GM23248 (cell line): ENCODE measurements around the gene LCORL. TPM values are rescaled to one million over a fixed set of nuclear protein-coding genes. Genes with fewer than 3 reads are reported as not detected.
A peak's percentile ranks its signal among the peaks of the same experiment; 100 is the strongest.

Source experiments
- DNase-seq: peaks from one replicate; pipeline ENCODE4 v3.0.0-alpha.2; 2015
- H2AFZ ChIP-seq: fragments of 200-600 bp; sonication (generic); 2 replicates; pipeline ENCODE4 v1.6.1; 2016; ENCODE audit warnings: antibody characterized with exemption
- H3F3A ChIP-seq: fragments of 200-600 bp; sonication (generic); 2 replicates; pipeline ENCODE4 v1.6.1; 2016; ENCODE audit warnings: mild to moderate bottlenecking, antibody characterized with exemption, mixed run types; ENCODE audit not compliant: insufficient read depth
- H3K27ac ChIP-seq: fragments of 200-600 bp; sonication (generic); 2 replicates; pipeline ENCODE4 v1.5.1; 2016; ENCODE audit warnings: mild to moderate bottlenecking
- H3K27me3 ChIP-seq: fragments of 200-600 bp; sonication (generic); replicated peaks from 2 replicates; pipeline ENCODE4 v1.6.1; 2016; ENCODE audit warnings: mild to moderate bottlenecking; ENCODE audit not compliant: insufficient read depth
- H3K36me3 ChIP-seq: fragments of 200-600 bp; sonication (generic); 2 replicates; pipeline ENCODE4 v1.6.1; 2016; ENCODE audit warnings: low read depth, mild to moderate bottlenecking
- H3K4me1 ChIP-seq: fragments of 200-600 bp; sonication (generic); 2 replicates; pipeline ENCODE4 v1.6.1; 2016; ENCODE audit warnings: mild to moderate bottlenecking; ENCODE audit not compliant: insufficient read depth
- H3K4me2 ChIP-seq: fragments of 200-600 bp; sonication (generic); one replicate; pipeline ENCODE4 v1.6.1; 2016; ENCODE audit warnings: mild to moderate bottlenecking; ENCODE audit not compliant: unreplicated experiment
- H3K4me3 ChIP-seq: fragments of 200-600 bp; sonication (generic); 2 replicates; pipeline ENCODE4 v1.5.1; 2016; ENCODE audit warnings: mild to moderate bottlenecking
- H3K79me2 ChIP-seq: fragments of 200-600 bp; sonication (generic); 2 replicates; pipeline ENCODE4 v1.6.1; 2016; ENCODE audit warnings: mild to moderate bottlenecking; ENCODE audit not compliant: insufficient read depth
- H3K9ac ChIP-seq: fragments of 200-600 bp; sonication (generic); 2 replicates; pipeline ENCODE4 v1.6.1; 2016; ENCODE audit warnings: mild to moderate bottlenecking
- H3K9me2 ChIP-seq: fragments of 200-600 bp; sonication (generic); 2 replicates; pipeline ENCODE4 v1.6.1; 2016; ENCODE audit warnings: mixed run types, mild to moderate bottlenecking, moderate library complexity; ENCODE audit not compliant: insufficient read depth
- H3K9me3 ChIP-seq: fragments of 200-600 bp; sonication (generic); one replicate; pipeline ENCODE4 v1.6.1; 2017; ENCODE audit warnings: low read depth
- H4K20me1 ChIP-seq: fragments of 200-600 bp; sonication (generic); 2 replicates; pipeline ENCODE4 v1.6.0; 2016; ENCODE audit not compliant: insufficient read depth
- EZH2 ChIP-seq: fragments of 200-600 bp; sonication (generic); IDR thresholded peaks from 2 replicates; pipeline ENCODE4 v1.6.1; 2018; ENCODE audit warnings: antibody characterized with exemption, mild to moderate bottlenecking; ENCODE audit not compliant: insufficient read depth, poor library complexity, severe bottlenecking
- EZH2phosphoT487 ChIP-seq: fragments of 200-600 bp; sonication (generic); IDR thresholded peaks from 2 replicates; pipeline ENCODE4 v1.6.1; 2018; ENCODE audit warnings: antibody characterized with exemption, moderate library complexity, mild to moderate bottlenecking, low read depth; ENCODE audit not compliant: insufficient read depth
- WGBS, 2 experiments: methylation state at CpG; one replicate each; pipeline ENCODE4 v1.1.6; 2015 to 2017; ENCODE audit warnings: low lambda C conversion rate in 2 of 2, low coverage in 1 of 2; ENCODE audit errors: missing lambda C conversion rate in 2 of 2; 5-methylcytosine and 5-hydroxymethylcytosine counted together
- in situ Hi-C: fragments of 300-500 bp; cut with MboI; formaldehyde crosslinking; loops from 2 replicates; pipeline ENCODE4 v1.15.0; 2020
- polyA plus RNA-seq: library from polyadenylated mRNA; unstranded; fragments of >200 nt; fragmentation: Nextera tagmentation; extraction: Ambion mirVana; gene quantifications from 2 replicates; pipeline ENCODE4 v1.2.1, GENCODE V29; 2016
- total RNA-seq: library from RNA; depleted of rRNA; stranded (reverse); fragments of >200 nt; shearing (Covaris generic); gene quantifications from 2 replicates; pipeline ENCODE4 v1.2.3, GENCODE V29; 2014; rRNA removed

LCORL gene
- total and polyA plus RNA-seq, 2 experiments from 2014 or later: 5.0 to 6.2 TPM

- peaks cover 40% of the 10 kb centered on the region for H3K4me1 ChIP-seq
- peak overlapping the region; percentile 91 for H3K4me2 ChIP-seq
- TF ChIP-seq EZH2phosphoT487 (no peak), EZH2 (no peak)
- H3K4me3 ChIP-seq: peak overlapping the region; percentile 97
- in situ Hi-C loops: loop anchor here (25.0 kb wide), 1 partner anchor 245 kb away; no protein-coding TSS in a partner anchor
- H3K9ac ChIP-seq: peak overlapping the region; percentile 98
- H3K9me3 ChIP-seq: no peaks in the 10 kb centered on the region
- no peaks in the 10 kb centered on the region for H3K27me3 ChIP-seq
- peak; percentile 44 for DNase-seq
- H3K36me3 ChIP-seq: peaks cover 18% of the 10 kb centered on the region
- H3F3A ChIP-seq: peaks cover 12% of the 10 kb centered on the region; the same call in 1 of the 2 replicates
- peak overlapping the region; percentile 17; the same call in 1 of the 2 replicates for H2AFZ ChIP-seq
- peaks cover 11% of the 10 kb centered on the region; the same call in 1 of the 2 replicates for H4K20me1 ChIP-seq
- peaks cover 92% of the 10 kb centered on the region for H3K79me2 ChIP-seq
- 10 to 16% methylated on average over 6 of the region's 6 CpGs for WGBS, 2 experiments
- H3K27ac ChIP-seq: peak overlapping the region; percentile 1; the same call in 1 of the 2 replicates
- H3K9me2 ChIP-seq: no peaks in the 10 kb centered on the region
Measured at GRCh38 chr4:17807446-17807845, 214.1 kb downstream of the LCORL start.

GRCh38 chr4:17805580-17806155 is 215.9 kb downstream of the LCORL start:
- no peak for TF ChIP-seq EZH2phosphoT487
- TF ChIP-seq EZH2: no peak
- Histone ChIP-seq H3K36me3 (peaks cover 26% of the 10 kb centered on the region), H3K4me1 (peaks cover 33% of the 10 kb centered on the region), H3K79me2 (peaks cover 95% of the 10 kb centered on the region), H3K9ac (no peak overlapping the region), H3K27me3 (no peaks in the 10 kb centered on the region), H3K9me3 (no peaks in the 10 kb centered on the region), H3K4me2 (no peak overlapping the region), H3K27ac (no peak overlapping the region), H3F3A (peaks cover 12% of the 10 kb centered on the region; the same call in 1 of the 2 replicates), H3K9me2 (no peaks in the 10 kb centered on the region), H3K4me3 (no peak overlapping the region), H2AFZ (no peak overlapping the region), H4K20me1 (peaks cover 11% of the 10 kb centered on the region; the same call in 1 of the 2 replicates)
- DNase-seq: no peak
- WGBS, 2 experiments: 92 to 96% methylated on average over 3 of the region's 3 CpGs
- in situ Hi-C loops: loop anchor here (25.0 kb wide), 1 partner anchor 243 kb away; no protein-coding TSS in a partner anchor

- H3K27me3 ChIP-seq: no peaks in the 10 kb centered on the region
- in situ Hi-C loops: no loop called here
- H3K36me3 ChIP-seq: peaks cover 31% of the 10 kb centered on the region; the same call in 1 of the 2 replicates
- no peak overlapping the region for H3K4me2 ChIP-seq
- no peaks in the 10 kb centered on the region for H4K20me1 ChIP-seq
- no peak for DNase-seq
- H3F3A ChIP-seq: peaks cover 9% of the 10 kb centered on the region; the same call in 1 of the 2 replicates
- no peaks in the 10 kb centered on the region for H3K4me1 ChIP-seq
- no peak overlapping the region for H3K4me3 ChIP-seq
- H3K9ac ChIP-seq: no peak overlapping the region
- no peaks in the 10 kb centered on the region for H3K9me3 ChIP-seq
- H3K79me2 ChIP-seq: peaks cover 20% of the 10 kb centered on the region
- no peaks in the 10 kb centered on the region for H3K9me2 ChIP-seq
- WGBS, 2 experiments: 100% methylated on average over 1 of the region's 1 CpG
- TF ChIP-seq EZH2 (no peak), EZH2phosphoT487 (no peak)
- H2AFZ ChIP-seq: no peak overlapping the region
- no peak overlapping the region for H3K27ac ChIP-seq
Measured at GRCh38 chr4:17797808-17798207, 223.7 kb downstream of the LCORL start.

- Histone ChIP-seq H4K20me1 (no peaks in the 10 kb centered on the region), H3K27ac (no peak overlapping the region), H3K9ac (no peak overlapping the region), H3K27me3 (no peaks in the 10 kb centered on the region), H3K36me3 (0 out of 2 replicates have a peak, but pooled peaks cover 18% of the 10 kb centered on the region), H3K79me2 (no peaks in the 10 kb centered on the region), H3K9me3 (no peaks in the 10 kb centered on the region), H2AFZ (no peak overlapping the region), H3K4me2 (no peak overlapping the region), H3F3A (peaks cover 9% of the 10 kb centered on the region; the same call in 1 of the 2 replicates), H3K4me1 (no peaks in the 10 kb centered on the region), H3K9me2 (no peaks in the 10 kb centered on the region), H3K4me3 (no peak overlapping the region)
- 55 to 75% methylated on average over 1 of the region's 1 CpG for WGBS, 2 experiments
- in situ Hi-C loops: no loop called here
- TF ChIP-seq EZH2: no peak
- no peak for TF ChIP-seq EZH2phosphoT487
- DNase-seq: no peak
Measured at GRCh38 chr4:17794730-17795129, 226.8 kb downstream of the LCORL start.

Other genes with a start within 250 kb of the LCORL start
- not detected in 2 replicates for gene FAM184B, start 240.1 kb downstream of the LCORL start, total RNA-seq
- 0.04 and 0.06 TPM in 2 replicates for gene FAM184B, start 240.1 kb downstream of the LCORL start, polyA plus RNA-seq
- gene DCAF16, start 211.0 kb downstream of the LCORL start, total RNA-seq: 22.1 and 24.4 TPM in 2 replicates
- 11.2 and 11.8 TPM in 2 replicates for gene DCAF16, start 211.0 kb downstream of the LCORL start, polyA plus RNA-seq
- 15.6 and 18.5 TPM in 2 replicates for gene NCAPG, start 210.8 kb downstream of the LCORL start, total RNA-seq
- 13.1 and 14.0 TPM in 2 replicates for gene NCAPG, start 210.8 kb downstream of the LCORL start, polyA plus RNA-seq